Limb (tissue), 2 donors: ENCODE measurements around the gene PAK1.
A peak's percentile ranks its signal among the peaks of the same experiment; 100 is the strongest.

ENCODE experiments used
- DNase-seq, 2 donors: peaks; one replicate each; pipeline ENCODE4 v3.0.0-alpha.2; 2016; ENCODE audit errors: extremely low spot score in 2 of 2

The PAK1 gene

GRCh38 chr11:77436969-77437368 lies 36.9 kb downstream of the PAK1 start:
- DNase-seq: no peak

GRCh38 chr11:77436506-77436905 lies 37.4 kb downstream of the PAK1 start:
- no peak for DNase-seq

GRCh38 chr11:77435972-77436371 lies 37.9 kb downstream of the PAK1 start:
- no peak for DNase-seq

- no peak for DNase-seq
Measured at GRCh38 chr11:77431813-77432212, 42.1 kb downstream of the PAK1 start.

- no peak for DNase-seq
Measured at GRCh38 chr11:77428598-77428997, 45.3 kb downstream of the PAK1 start.

- DNase-seq: no peak
Measured at GRCh38 chr11:77425346-77425745, 48.5 kb downstream of the PAK1 start.

- DNase-seq: no peak
Measured at GRCh38 chr11:77424644-77425043, 49.2 kb downstream of the PAK1 start.

- DNase-seq: no peak
Measured at GRCh38 chr11:77423624-77424023, 50.3 kb downstream of the PAK1 start.

- no peak for DNase-seq
Measured at GRCh38 chr11:77422687-77423086, 51.2 kb downstream of the PAK1 start.

- DNase-seq: no peak
Measured at GRCh38 chr11:77421041-77421723, 52.7 kb downstream of the PAK1 start.

- no peak for DNase-seq
Measured at GRCh38 chr11:77418971-77419597, 54.8 kb downstream of the PAK1 start.

GRCh38 chr11:77418155-77418970 lies 55.5 kb downstream of the PAK1 start:
- DNase-seq: no peak

- DNase-seq: no peak
Measured at GRCh38 chr11:77416357-77416756, 57.5 kb downstream of the PAK1 start.

- DNase-seq: no peak
Measured at GRCh38 chr11:77413850-77414460, 59.9 kb downstream of the PAK1 start.

- no peak for DNase-seq
Measured at GRCh38 chr11:77412814-77413213, 61.1 kb downstream of the PAK1 start.

- DNase-seq: peak; percentile 75 to 87
Measured at GRCh38 chr11:77411717-77412441, 62.0 kb downstream of the PAK1 start.

GRCh38 chr11:77411137-77411707 lies 62.7 kb downstream of the PAK1 start:
- no peak for DNase-seq

- DNase-seq: no peak
Measured at GRCh38 chr11:77410076-77410827, 63.6 kb downstream of the PAK1 start.

GRCh38 chr11:77409046-77409445 lies 64.8 kb downstream of the PAK1 start:
- no peak for DNase-seq

- peak in 1 of 2 donors; percentile 41 for DNase-seq
Measured at GRCh38 chr11:77407613-77408012, 66.3 kb downstream of the PAK1 start.
